AG09309 (cell line): ENCODE measurements around the gene RASA3.
"Not testable (repeated sequence)": the region's sequence is repeated elsewhere in the genome, so short reads cannot be mapped to it uniquely, and the experiment has no call there.

Experiments
- DNase-seq: peaks from one replicate; pipeline ENCODE4 v3.0.0-alpha.2; 2010; ENCODE audit warnings: low read depth
- H3K4me3 ChIP-seq: 2 replicates; pipeline ENCODE4 v1.5.1; 2011; ENCODE audit warnings: mild to moderate bottlenecking, low read depth, low read length, moderate library complexity; ENCODE audit not compliant: control insufficient read depth
- TF ChIP-seq, protein P1 (sequence below): IDR thresholded peaks from 2 replicates; pipeline ENCODE4 v1.5.1; 2011; ENCODE audit warnings: mild to moderate bottlenecking, low read depth, low read length, inconsistent platforms; ENCODE audit not compliant: insufficient read depth, control insufficient read depth; ENCODE audit errors: missing control alignments

RASA3 gene

GRCh38 chr13:114100446-114101357 is 31.7 kb downstream of the RASA3 start:
- H3K4me3 ChIP-seq = no peak overlapping the region
- TF ChIP-seq, protein P1, sequence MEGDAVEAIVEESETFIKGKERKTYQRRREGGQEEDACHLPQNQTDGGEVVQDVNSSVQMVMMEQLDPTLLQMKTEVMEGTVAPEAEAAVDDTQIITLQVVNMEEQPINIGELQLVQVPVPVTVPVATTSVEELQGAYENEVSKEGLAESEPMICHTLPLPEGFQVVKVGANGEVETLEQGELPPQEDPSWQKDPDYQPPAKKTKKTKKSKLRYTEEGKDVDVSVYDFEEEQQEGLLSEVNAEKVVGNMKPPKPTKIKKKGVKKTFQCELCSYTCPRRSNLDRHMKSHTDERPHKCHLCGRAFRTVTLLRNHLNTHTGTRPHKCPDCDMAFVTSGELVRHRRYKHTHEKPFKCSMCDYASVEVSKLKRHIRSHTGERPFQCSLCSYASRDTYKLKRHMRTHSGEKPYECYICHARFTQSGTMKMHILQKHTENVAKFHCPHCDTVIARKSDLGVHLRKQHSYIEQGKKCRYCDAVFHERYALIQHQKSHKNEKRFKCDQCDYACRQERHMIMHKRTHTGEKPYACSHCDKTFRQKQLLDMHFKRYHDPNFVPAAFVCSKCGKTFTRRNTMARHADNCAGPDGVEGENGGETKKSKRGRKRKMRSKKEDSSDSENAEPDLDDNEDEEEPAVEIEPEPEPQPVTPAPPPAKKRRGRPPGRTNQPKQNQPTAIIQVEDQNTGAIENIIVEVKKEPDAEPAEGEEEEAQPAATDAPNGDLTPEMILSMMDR = no peak
- no peak for DNase-seq

DNA sequence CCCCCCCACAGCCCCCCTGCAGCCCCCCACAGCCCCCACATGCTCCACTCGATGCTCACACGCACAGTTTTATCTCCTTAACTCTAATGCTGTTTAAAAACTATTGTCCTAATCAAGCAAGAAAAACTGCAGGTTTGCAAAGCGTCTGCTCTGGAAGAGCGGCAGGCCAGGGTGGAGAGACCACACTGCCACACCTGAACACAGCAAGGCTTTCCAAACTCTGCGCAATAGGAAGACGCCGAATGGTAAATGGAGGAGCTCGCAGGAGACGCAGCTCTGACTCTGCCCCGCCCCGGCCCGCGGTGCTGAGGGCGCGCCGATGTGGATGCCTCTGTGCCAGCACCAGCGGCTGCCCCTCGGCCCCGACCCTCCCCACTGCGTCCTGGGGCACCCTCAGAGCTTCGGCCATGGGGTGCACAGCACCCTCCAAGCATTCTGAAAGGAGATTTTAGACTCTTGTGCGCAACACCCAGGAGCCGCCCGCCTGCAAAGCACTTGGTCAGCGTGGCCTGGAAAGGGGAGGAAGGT is 32.4 kb downstream of the RASA3 start:
- TF ChIP-seq, protein P1 = no peak
- no peak for DNase-seq
- no peak overlapping the region for H3K4me3 ChIP-seq

DNA sequence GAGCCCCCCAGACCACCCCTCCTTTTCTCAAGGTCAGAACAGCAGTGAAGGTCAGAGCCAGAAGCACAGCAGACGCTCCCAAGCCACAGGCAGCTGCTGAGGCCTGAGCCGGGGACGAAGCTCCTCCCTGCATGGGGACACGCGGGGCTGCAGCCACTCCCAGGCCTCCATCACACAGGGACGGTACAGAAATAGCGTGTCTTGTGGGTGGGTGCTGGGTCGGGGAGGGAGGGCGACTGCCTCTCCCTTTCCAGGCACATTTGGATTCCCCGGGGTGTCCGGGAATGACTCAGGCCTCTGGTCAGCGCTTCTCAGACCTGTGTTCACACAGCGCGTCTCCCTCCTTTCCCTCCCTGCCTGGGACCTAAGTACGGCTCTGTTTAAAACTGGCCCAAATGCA is 33.2 kb downstream of the RASA3 start:
- DNase-seq = peak; percentile 71
- H3K4me3 ChIP-seq = no peak overlapping the region
- TF ChIP-seq, protein P1 = no peak

DNA sequence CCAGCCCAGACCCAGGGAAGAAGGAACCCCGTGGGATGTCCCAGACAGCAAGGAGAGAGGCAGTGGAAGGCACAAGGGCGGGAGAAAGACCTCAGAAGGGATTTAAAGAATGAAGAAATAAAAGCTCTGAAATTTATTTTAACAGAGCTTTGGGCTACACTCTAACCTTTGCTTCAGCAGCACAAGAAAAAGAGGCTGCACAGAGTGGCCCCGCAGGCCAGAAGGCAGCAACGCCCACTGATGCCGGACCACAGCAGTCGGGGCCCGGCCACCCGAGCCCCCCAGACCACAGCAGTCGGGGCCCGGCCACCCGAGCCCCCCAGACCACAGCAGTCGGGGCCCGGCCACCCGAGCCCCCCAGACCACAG is 33.8 kb downstream of the RASA3 start:
- H3K4me3 ChIP-seq, DNase-seq: not testable (repeated sequence)

DNA sequence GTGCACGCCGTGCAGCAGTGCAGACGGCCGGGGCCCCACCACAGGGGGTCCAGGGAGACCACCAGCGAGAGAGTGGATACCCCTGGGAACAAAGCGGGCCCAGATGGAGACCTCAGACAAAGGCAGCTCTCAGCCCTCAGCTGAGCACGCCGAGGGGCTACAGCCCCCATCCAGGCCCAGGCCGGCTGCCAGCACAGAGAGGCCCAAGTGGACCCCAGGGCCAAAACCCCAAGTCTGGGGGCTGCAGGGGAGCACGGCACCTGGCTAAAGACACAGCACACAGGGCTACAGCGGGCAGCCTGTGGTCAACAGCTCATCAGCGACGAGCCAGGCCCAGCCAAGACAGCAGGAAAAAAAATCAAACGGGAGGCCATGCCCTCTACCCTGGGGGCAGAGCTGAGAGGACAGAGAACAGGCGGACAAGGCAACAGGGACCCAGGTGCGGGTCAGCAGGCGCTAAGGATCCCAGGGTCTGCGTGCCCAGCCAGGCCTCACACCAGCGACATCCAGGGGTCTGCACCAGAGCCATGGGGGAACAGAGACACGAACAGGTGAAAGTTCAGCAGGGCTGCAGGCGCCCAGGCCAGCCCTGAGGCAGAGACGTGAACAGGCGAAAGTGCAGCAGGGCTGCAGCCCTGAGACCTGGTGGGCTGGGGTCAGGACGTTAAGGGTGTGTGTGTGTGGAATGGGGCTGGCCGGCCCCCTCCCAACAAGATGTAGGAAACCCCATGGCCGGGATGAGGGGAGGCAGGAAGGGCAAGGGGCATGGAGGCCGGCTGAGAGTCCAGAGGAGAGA is 34.3 kb downstream of the RASA3 start:
- no peak for DNase-seq
- H3K4me3 ChIP-seq = no peak overlapping the region
- TF ChIP-seq, protein P1 = no peak

- TF ChIP-seq, protein P1 = no peak
- H3K4me3 ChIP-seq = no peak overlapping the region
- no peak for DNase-seq
Observed at GRCh38 chr13:114097212-114097892, 35.1 kb downstream of the RASA3 start.
